WTC11 (cell line): Measurements from ENCODE around the gene AIP. TPM values are rescaled to one million over a fixed set of nuclear protein-coding genes. Genes with fewer than 3 reads are reported as not detected.
"Not testable (repeated sequence)": the region's sequence is repeated elsewhere in the genome, so short reads cannot be mapped to it uniquely, and the experiment has no call there.

ENCODE experiments used
- ATAC-seq: fragments of 200-7000 bp; cut with Tn5 transposase; 2 replicates; pipeline ENCODE4 v1.10.0; 2021; ENCODE audit warnings: mild to moderate bottlenecking, moderate library complexity
- CTCF ChIA-PET: fragments of 300-600 bp; sonication (Branson Sonifier 250); formaldehyde crosslinking; loops from one replicate; lab custom pipeline; 2021; ENCODE audit warnings: antibody characterized with exemption; lab: Charles Lee
- POLR2A ChIA-PET: fragments of 350-600 bp; sonication (Branson Sonifier 250); formaldehyde crosslinking; loops from one replicate; lab custom pipeline; 2021; ENCODE audit warnings: antibody characterized with exemption; lab: Charles Lee
- DNase-seq: peaks from one replicate; pipeline ENCODE4 v3.0.0; 2021; ENCODE audit warnings: low spot score
- H3K27ac Mint-ChIP-seq: 2 replicates; pipeline ENCODE4 v1.8.0; 2021; ENCODE audit warnings: mixed read lengths
- H3K27me3 Mint-ChIP-seq: 2 replicates; pipeline ENCODE4 v1.8.0; 2021; ENCODE audit warnings: low read depth, mild to moderate bottlenecking, moderate library complexity, mixed read lengths
- H3K36me3 Mint-ChIP-seq: 2 replicates; pipeline ENCODE4 v1.8.0; 2021; ENCODE audit warnings: mixed read lengths
- H3K4me1 Mint-ChIP-seq: 2 replicates; pipeline ENCODE4 v1.8.0; 2022; ENCODE audit warnings: mixed read lengths
- H3K4me3 Mint-ChIP-seq: 2 replicates; pipeline ENCODE4 v1.8.0; 2021; ENCODE audit warnings: mild to moderate bottlenecking, moderate library complexity, mixed read lengths
- H3K9me3 Mint-ChIP-seq: 2 replicates; pipeline ENCODE4 v1.8.0; 2021; ENCODE audit warnings: mixed read lengths
- AR ChIP-seq: fragments of 250-450 bp; sonication (Bioruptor Pico); IDR thresholded peaks from 2 replicates; pipeline ENCODE4 v1.9.0; 2021; ENCODE audit warnings: mild to moderate bottlenecking
- CREB1 ChIP-seq: sonication (generic); formaldehyde crosslinking; IDR thresholded peaks from 2 replicates; pipeline ENCODE4 v1.8.0; 2023; ENCODE audit warnings: mild to moderate bottlenecking, missing genetic modification reagents
- ETV6 ChIP-seq: sonication (generic); formaldehyde crosslinking; IDR thresholded peaks from 2 replicates; pipeline ENCODE4 v1.8.1; 2022; ENCODE audit warnings: mild to moderate bottlenecking, missing genetic modification reagents
- HMGXB4 ChIP-seq: sonication (generic); formaldehyde crosslinking; IDR thresholded peaks from 2 replicates; pipeline ENCODE4 v1.8.1; 2023; ENCODE audit warnings: mild to moderate bottlenecking, moderate library complexity, missing genetic modification reagents
- JUN ChIP-seq: sonication (generic); formaldehyde crosslinking; IDR thresholded peaks from 2 replicates; pipeline ENCODE4 v1.8.0; 2023; ENCODE audit warnings: mild to moderate bottlenecking, missing genetic modification reagents
- NFATC4 ChIP-seq: fragments of 250-450 bp; sonication (Bioruptor Pico); IDR thresholded peaks from 2 replicates; pipeline ENCODE4 v1.9.0; 2021; ENCODE audit warnings: mild to moderate bottlenecking
- NR1H2 ChIP-seq: sonication (generic); formaldehyde crosslinking; IDR thresholded peaks from 2 replicates; pipeline ENCODE4 v1.9.0; 2021; ENCODE audit warnings: mild to moderate bottlenecking, moderate library complexity, missing genetic modification reagents
- OVOL2 ChIP-seq: fragments of 250-450 bp; sonication (Bioruptor Pico); IDR thresholded peaks from 2 replicates; pipeline ENCODE4 v1.9.0; 2021; ENCODE audit warnings: mild to moderate bottlenecking, borderline replicate concordance
- SP1 ChIP-seq: sonication (generic); formaldehyde crosslinking; conservative IDR thresholded peaks from 2 replicates; pipeline ENCODE4 v1.8.1; 2022; ENCODE audit warnings: missing genetic modification reagents
- ZNF121 ChIP-seq: sonication (generic); formaldehyde crosslinking; IDR thresholded peaks from 2 replicates; pipeline ENCODE4 v1.8.0; 2023; ENCODE audit warnings: missing genetic modification reagents
- ZNF232 ChIP-seq: sonication (generic); formaldehyde crosslinking; IDR thresholded peaks from 2 replicates; pipeline ENCODE4 v1.8.0; 2022; ENCODE audit warnings: mild to moderate bottlenecking, missing genetic modification reagents
- ZNF423 ChIP-seq: fragments of 250-450 bp; sonication (Bioruptor Pico); IDR thresholded peaks from 2 replicates; pipeline ENCODE4 v2.1.2; 2022; ENCODE audit warnings: mild to moderate bottlenecking, moderate library complexity
- total RNA-seq: library from RNA; stranded (reverse); gene quantifications from 3 replicates; pipeline ENCODE4 v1.2.3, GENCODE V29; 2021
- TF ChIP-seq, protein P1 (sequence below): sonication (generic); formaldehyde crosslinking; IDR thresholded peaks from 2 replicates; pipeline ENCODE4 v1.8.1; 2023; ENCODE audit warnings: mild to moderate bottlenecking, missing genetic modification reagents, moderate library complexity
- TF ChIP-seq, protein P2 (sequence below): sonication (generic); formaldehyde crosslinking; IDR thresholded peaks from 2 replicates; pipeline ENCODE4 v1.8.0; 2023; ENCODE audit warnings: mild to moderate bottlenecking, missing genetic modification reagents
- TF ChIP-seq, protein P3 (sequence below): sonication (generic); formaldehyde crosslinking; IDR thresholded peaks from 2 replicates; pipeline ENCODE4 v1.8.1; 2022; ENCODE audit warnings: low read depth, mild to moderate bottlenecking, moderate library complexity, missing genetic modification reagents, borderline replicate concordance

AIP gene
- total RNA-seq, 1 experiment from 2014 or later, result 32.8 TPM

GRCh38 chr11:67510023-67510345 is 27.2 kb downstream of the AIP start:
- Mint-ChIP-seq H3K9me3 (no peaks in the 10 kb centered on the region), H3K4me3 (peak overlapping the region; percentile 83)
- DNase-seq (no peak), ATAC-seq (no peak)
- POLR2A ChIA-PET, result no interaction called here
- TF ChIP-seq SP1 (CRISPR knock-in tag), result no peak
- TF ChIP-seq, protein P1, sequence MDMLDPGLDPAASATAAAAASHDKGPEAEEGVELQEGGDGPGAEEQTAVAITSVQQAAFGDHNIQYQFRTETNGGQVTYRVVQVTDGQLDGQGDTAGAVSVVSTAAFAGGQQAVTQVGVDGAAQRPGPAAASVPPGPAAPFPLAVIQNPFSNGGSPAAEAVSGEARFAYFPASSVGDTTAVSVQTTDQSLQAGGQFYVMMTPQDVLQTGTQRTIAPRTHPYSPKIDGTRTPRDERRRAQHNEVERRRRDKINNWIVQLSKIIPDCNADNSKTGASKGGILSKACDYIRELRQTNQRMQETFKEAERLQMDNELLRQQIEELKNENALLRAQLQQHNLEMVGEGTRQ (CRISPR knock-in tag), result no peak
- TF ChIP-seq, protein P2, sequence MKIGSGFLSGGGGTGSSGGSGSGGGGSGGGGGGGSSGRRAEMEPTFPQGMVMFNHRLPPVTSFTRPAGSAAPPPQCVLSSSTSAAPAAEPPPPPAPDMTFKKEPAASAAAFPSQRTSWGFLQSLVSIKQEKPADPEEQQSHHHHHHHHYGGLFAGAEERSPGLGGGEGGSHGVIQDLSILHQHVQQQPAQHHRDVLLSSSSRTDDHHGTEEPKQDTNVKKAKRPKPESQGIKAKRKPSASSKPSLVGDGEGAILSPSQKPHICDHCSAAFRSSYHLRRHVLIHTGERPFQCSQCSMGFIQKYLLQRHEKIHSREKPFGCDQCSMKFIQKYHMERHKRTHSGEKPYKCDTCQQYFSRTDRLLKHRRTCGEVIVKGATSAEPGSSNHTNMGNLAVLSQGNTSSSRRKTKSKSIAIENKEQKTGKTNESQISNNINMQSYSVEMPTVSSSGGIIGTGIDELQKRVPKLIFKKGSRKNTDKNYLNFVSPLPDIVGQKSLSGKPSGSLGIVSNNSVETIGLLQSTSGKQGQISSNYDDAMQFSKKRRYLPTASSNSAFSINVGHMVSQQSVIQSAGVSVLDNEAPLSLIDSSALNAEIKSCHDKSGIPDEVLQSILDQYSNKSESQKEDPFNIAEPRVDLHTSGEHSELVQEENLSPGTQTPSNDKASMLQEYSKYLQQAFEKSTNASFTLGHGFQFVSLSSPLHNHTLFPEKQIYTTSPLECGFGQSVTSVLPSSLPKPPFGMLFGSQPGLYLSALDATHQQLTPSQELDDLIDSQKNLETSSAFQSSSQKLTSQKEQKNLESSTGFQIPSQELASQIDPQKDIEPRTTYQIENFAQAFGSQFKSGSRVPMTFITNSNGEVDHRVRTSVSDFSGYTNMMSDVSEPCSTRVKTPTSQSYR (CRISPR knock-in tag), result no peak
- no peak for TF ChIP-seq HMGXB4 (CRISPR knock-in tag)
- no peak for TF ChIP-seq ZNF423 (CRISPR knock-in tag)
- no peak for TF ChIP-seq NR1H2 (CRISPR knock-in tag)
- TF ChIP-seq ETV6 (CRISPR knock-in tag), result no peak
- no peak for TF ChIP-seq ZNF232
- no peak for TF ChIP-seq OVOL2 (CRISPR knock-in tag)
- TF ChIP-seq CREB1 (CRISPR knock-in tag), result no peak
- no peak for TF ChIP-seq JUN (CRISPR knock-in tag)
- no peak for TF ChIP-seq NFATC4 (CRISPR knock-in tag)
- TF ChIP-seq, protein P3, sequence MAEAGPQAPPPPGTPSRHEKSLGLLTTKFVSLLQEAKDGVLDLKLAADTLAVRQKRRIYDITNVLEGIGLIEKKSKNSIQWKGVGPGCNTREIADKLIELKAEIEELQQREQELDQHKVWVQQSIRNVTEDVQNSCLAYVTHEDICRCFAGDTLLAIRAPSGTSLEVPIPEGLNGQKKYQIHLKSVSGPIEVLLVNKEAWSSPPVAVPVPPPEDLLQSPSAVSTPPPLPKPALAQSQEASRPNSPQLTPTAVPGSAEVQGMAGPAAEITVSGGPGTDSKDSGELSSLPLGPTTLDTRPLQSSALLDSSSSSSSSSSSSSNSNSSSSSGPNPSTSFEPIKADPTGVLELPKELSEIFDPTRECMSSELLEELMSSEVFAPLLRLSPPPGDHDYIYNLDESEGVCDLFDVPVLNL (CRISPR knock-in tag), result no peak
- no peak for TF ChIP-seq AR (CRISPR knock-in tag)
- TF ChIP-seq, all 79 proteins: peak for 0
- H3K4me1 Mint-ChIP-seq, result peaks cover 26% of the 10 kb centered on the region
- CTCF ChIA-PET, result no interaction called here
- H3K36me3 Mint-ChIP-seq, result peaks cover 2% of the 10 kb centered on the region; the same call in 1 of the 2 replicates
- H3K27me3 Mint-ChIP-seq, result peaks cover 24% of the 10 kb centered on the region
- H3K27ac Mint-ChIP-seq, result no peak overlapping the region

- Mint-ChIP-seq H3K27me3 (peaks cover 26% of the 10 kb centered on the region), H3K4me1 (peaks cover 16% of the 10 kb centered on the region)
- CTCF ChIA-PET, H3K9me3 Mint-ChIP-seq, DNase-seq, H3K4me3 Mint-ChIP-seq, H3K36me3 Mint-ChIP-seq, H3K27ac Mint-ChIP-seq, ATAC-seq, POLR2A ChIA-PET: not testable (repeated sequence)
- TF ChIP-seq ZNF121, result peak; percentile 12; the same call in 1 of the 2 replicates
Measured at GRCh38 chr11:67511558-67511957, 28.7 kb downstream of the AIP start.
